ENCODE data around the gene LPP. TPM values are rescaled to one million over a fixed set of nuclear protein-coding genes. Genes with fewer than 3 reads are reported as not detected.

LPP gene
- total and polyA plus RNA-seq, 2 of the 4 experiments (the other 2 are of a cell fraction), result 16.0 to 130 TPM

GRCh38 chr3:188400494-188401243 is 246.7 kb downstream of the LPP start:
- no peak overlapping the region for H2BK15ac ChIP-seq (ENCODE audit: low read depth, low read length)
- CTCF ChIA-PET, result interaction anchor here (0.6 kb wide), 1 partner anchor 670 kb away, joined by 3 read pairs; no protein-coding TSS in a partner anchor
- H3K79me1 ChIP-seq (ENCODE audit: low read depth in 1 of 2, low read length in 2 of 2), result peaks cover 58 to 87% of the 10 kb centered on the region in 2 experiments
- no peak overlapping the region for H2BK5ac ChIP-seq (ENCODE audit: low read depth, low read length, poor library complexity, severe bottlenecking)
- no peak overlapping the region for H3K56ac ChIP-seq (ENCODE audit: extremely low read depth, insufficient read depth, low read length)
- DNase-seq (no peak), ATAC-seq (ENCODE audit: low read depth) (no peak)
- H4K91ac ChIP-seq (ENCODE audit: insufficient read depth, low read depth, low read length), result no peak overlapping the region
- no TSS peak for BruUV-seq (replicated peaks)
- H3K4ac ChIP-seq (ENCODE audit: low read depth, low read length), result no peak overlapping the region
- H2BK20ac ChIP-seq (ENCODE audit: low read depth, low read length), result no peak overlapping the region
- in situ Hi-C loops (cut with MboI; ENCODE audit: low sequenced_read_pairs) (loop anchor here (25.0 kb wide), 1 partner anchor 663 kb away; the partner anchor contains the start of gene BCL6), dilution Hi-C loops (cut with HindIII; ENCODE audit: low sequenced_read_pairs, unreplicated experiment) (no loop called here), intact Hi-C loops (cut with micrococcal nuclease) (no loop called here)
- H2BK120ac ChIP-seq (ENCODE audit: low read depth, low read length), result no peak overlapping the region
- no peaks in the 10 kb centered on the region for H3K27me3 ChIP-seq (ENCODE audit: control insufficient read depth, insufficient read depth, low read length)
- H4K20me1 ChIP-seq (ENCODE audit: insufficient read depth, low read length), result peaks cover 39% of the 10 kb centered on the region
- TF ChIP-seq MAZ (IDR thresholded peaks at IDR 0.05; ENCODE audit: borderline replicate concordance, low read depth, low read length) (no peak), RCOR1 (IDR thresholded peaks at IDR 0.05; ENCODE audit: insufficient replicate concordance, low read length) (no peak), SMC3 (IDR thresholded peaks at IDR 0.05; ENCODE audit: low read depth, low read length) (no peak), RAD21 (IDR thresholded peaks at IDR 0.05; ENCODE audit: low read length) (no peak), RFX5 (IDR thresholded peaks at IDR 0.05; ENCODE audit: low read depth, low read length) (no peak), BHLHE40 (IDR thresholded peaks at IDR 0.05; ENCODE audit: low read depth, low read length) (no peak), CHD1 (IDR thresholded peaks at IDR 0.05; ENCODE audit: low read depth, low read length) (no peak), CTCF (conservative IDR thresholded peaks at IDR 0.05; ENCODE audit: low read depth, low read length) (no peak), CEBPB (IDR thresholded peaks at IDR 0.05; ENCODE audit: low read depth, low read length) (no peak), MXI1 (IDR thresholded peaks at IDR 0.05; ENCODE audit: borderline replicate concordance, low read depth, low read length) (no peak)
- TF ChIP-seq, protein P1, sequence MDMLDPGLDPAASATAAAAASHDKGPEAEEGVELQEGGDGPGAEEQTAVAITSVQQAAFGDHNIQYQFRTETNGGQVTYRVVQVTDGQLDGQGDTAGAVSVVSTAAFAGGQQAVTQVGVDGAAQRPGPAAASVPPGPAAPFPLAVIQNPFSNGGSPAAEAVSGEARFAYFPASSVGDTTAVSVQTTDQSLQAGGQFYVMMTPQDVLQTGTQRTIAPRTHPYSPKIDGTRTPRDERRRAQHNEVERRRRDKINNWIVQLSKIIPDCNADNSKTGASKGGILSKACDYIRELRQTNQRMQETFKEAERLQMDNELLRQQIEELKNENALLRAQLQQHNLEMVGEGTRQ (IDR thresholded peaks at IDR 0.05; ENCODE audit: low read depth, low read length), result no peak
- peaks cover 6% of the 10 kb centered on the region; the same call in 1 of the 2 replicates for H3K9me1 ChIP-seq (ENCODE audit: insufficient read depth, low read length)
- no peak overlapping the region for H2AK5ac ChIP-seq (ENCODE audit: low read depth, low read length)
- H2AK9ac ChIP-seq (replicated peaks; ENCODE audit: low read depth, low read length, poor library complexity), result no peak overlapping the region
- H2AFZ ChIP-seq (replicated peaks; ENCODE audit: low read length, poor library complexity), result no peak overlapping the region
- no peak overlapping the region for H3K4me2 ChIP-seq (ENCODE audit: low read depth, low read length)
- H4K5ac ChIP-seq (ENCODE audit: low read depth, low read length), result no peak overlapping the region
- no peak overlapping the region for H3K9ac ChIP-seq (ENCODE audit: low read depth, low read length)
- no peak overlapping the region for H3K14ac ChIP-seq (replicated peaks; ENCODE audit: low read depth, low read length)
- H3K27ac ChIP-seq (ENCODE audit: insufficient read depth, low read length), result no peak overlapping the region
- H3K9me3 ChIP-seq (ENCODE audit: control insufficient read depth, insufficient read depth, low read length), result no peaks in the 10 kb centered on the region
- POLR2A ChIA-PET (ENCODE audit: unreplicated experiment), result no interaction called here
- H3K23ac ChIP-seq (ENCODE audit: low read depth, low read length), result no peak overlapping the region
- WGBS, 2 experiments (ENCODE audit: extremely low coverage in 2 of 2, insufficient read length in 1 of 2), result no CpG with 5 or more reads among the region's 2 CpGs
- 0 out of 2 replicates have a peak, but pooled peaks cover 2% of the 10 kb centered on the region for H3K4me1 ChIP-seq (ENCODE audit: control insufficient read depth, insufficient read depth, low read length)
- no peak overlapping the region for H4K8ac ChIP-seq (ENCODE audit: low read depth in 2 of 2, low read length in 2 of 2)
- H3K18ac ChIP-seq (ENCODE audit: low read depth, low read length), result no peak overlapping the region
- no peak overlapping the region for H3K4me3 ChIP-seq (ENCODE audit: insufficient read depth, low read depth, low read length)
- peaks cover 4% of the 10 kb centered on the region; the same call in 1 of the 2 replicates for H3K36me3 ChIP-seq (ENCODE audit: control insufficient read depth, insufficient read depth, low read length)
